ENCODE data around the gene GNA12.

The GNA12 gene

DNA sequence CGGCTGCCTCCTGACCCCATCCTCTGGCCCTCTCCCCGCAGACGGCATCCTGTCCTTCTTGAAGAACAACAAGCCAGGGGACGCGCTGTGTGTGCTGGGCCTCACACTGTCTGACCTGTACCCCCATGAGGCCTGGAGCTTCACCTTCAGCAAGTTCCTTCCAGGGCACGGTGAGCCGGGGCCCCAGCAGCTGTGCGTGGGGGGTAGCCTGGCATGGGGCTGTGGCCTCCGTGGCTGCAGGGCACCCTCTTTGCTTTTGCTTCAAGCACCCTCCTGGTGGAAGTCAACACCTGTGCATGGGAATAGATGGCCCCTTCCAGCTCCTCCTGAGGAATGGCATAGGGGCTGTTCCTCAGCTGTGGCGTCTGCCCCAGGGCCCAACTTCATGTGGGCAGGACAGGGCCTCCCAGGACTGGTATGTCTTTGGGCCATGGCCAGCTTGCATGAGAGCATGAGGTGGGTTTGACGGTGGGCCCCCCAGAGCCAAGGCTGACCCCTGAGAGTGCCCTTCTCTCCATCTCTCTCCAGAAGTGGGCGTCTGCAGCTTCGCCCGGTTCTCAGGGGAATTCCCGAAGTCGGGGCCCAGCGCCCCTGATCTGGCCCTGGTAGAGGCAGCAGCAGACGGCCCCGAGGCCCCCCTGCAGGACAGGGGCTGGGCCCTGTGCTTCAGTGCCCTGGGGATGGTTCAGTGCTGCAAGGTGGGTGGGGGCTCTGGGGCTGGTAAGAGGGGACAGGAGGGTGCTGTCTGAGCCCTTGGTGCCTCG is 135.4 kb downstream of the GNA12 start:
- H3K27me3 ChIP-seq (ENCODE audit: insufficient read depth, poor library complexity, severe bottlenecking): no peaks in the 10 kb centered on the region
- no peaks in the 10 kb centered on the region for H3K4me1 ChIP-seq (ENCODE audit: insufficient read depth, poor library complexity, severe bottlenecking)
- no peak overlapping the region for H3K27ac ChIP-seq (ENCODE audit: poor library complexity, severe bottlenecking)
- TF ChIP-seq, protein P1, sequence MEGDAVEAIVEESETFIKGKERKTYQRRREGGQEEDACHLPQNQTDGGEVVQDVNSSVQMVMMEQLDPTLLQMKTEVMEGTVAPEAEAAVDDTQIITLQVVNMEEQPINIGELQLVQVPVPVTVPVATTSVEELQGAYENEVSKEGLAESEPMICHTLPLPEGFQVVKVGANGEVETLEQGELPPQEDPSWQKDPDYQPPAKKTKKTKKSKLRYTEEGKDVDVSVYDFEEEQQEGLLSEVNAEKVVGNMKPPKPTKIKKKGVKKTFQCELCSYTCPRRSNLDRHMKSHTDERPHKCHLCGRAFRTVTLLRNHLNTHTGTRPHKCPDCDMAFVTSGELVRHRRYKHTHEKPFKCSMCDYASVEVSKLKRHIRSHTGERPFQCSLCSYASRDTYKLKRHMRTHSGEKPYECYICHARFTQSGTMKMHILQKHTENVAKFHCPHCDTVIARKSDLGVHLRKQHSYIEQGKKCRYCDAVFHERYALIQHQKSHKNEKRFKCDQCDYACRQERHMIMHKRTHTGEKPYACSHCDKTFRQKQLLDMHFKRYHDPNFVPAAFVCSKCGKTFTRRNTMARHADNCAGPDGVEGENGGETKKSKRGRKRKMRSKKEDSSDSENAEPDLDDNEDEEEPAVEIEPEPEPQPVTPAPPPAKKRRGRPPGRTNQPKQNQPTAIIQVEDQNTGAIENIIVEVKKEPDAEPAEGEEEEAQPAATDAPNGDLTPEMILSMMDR (IDR thresholded peaks at IDR 0.05; ENCODE audit: poor library complexity, severe bottlenecking): no peak
- no peak overlapping the region for H3K4me3 ChIP-seq (ENCODE audit: severe bottlenecking)
- no peaks in the 10 kb centered on the region for H3K36me3 ChIP-seq (ENCODE audit: low read depth)
- ATAC-seq (ENCODE audit: low read depth) (no peak), DNase-seq (ENCODE audit: low spot score) (no peak)
- no peaks in the 10 kb centered on the region for H3K9me3 ChIP-seq (ENCODE audit: severe bottlenecking)

DNA sequence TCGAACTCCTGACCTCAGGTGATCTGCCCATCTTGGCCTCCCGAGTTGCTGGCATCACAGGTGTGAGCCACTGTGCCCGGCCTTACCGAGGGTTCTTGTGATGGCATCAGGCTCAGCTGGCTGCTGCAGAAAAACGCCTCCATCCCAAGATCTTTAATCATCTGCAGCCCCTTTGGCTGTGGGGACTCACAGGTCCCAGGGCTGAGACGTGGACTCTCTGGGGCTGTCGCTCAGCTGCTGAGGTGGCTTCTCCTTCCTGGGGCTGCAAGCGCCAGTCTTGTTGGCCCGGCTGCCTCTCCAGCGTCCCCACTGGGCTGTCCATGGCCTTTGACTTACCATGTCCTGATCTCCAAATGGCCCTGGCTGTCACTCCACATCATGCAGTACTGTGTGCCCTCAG is 136.1 kb downstream of the GNA12 start:
- H3K4me1 ChIP-seq (ENCODE audit: insufficient read depth, poor library complexity, severe bottlenecking): no peaks in the 10 kb centered on the region

DNA sequence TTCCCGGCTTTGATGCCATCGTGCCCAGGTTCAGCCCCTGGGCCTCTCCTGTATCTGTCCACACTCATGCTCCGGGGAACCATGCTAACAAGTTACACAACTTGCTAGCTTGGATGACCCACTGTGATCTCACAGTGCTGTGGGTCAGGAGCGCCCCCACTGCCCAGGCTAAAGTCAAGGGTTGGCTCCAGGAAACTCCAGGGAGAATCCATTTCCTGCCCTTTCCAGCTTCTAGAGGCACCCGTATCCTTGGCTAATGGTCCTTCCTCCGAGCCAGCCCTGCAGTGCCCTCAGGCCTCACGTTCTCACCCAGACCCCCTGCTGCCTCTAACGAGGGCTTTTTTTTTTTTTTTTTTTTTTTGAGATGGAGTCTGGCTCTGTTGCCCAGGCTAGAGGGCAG is 136.6 kb downstream of the GNA12 start:
- Histone ChIP-seq H3K27ac (ENCODE audit: poor library complexity, severe bottlenecking) (no peak overlapping the region), H3K27me3 (ENCODE audit: insufficient read depth, poor library complexity, severe bottlenecking) (no peaks in the 10 kb centered on the region), H3K4me3 (ENCODE audit: severe bottlenecking) (no peak overlapping the region), H3K36me3 (ENCODE audit: low read depth) (no peaks in the 10 kb centered on the region), H3K9me3 (ENCODE audit: severe bottlenecking) (no peaks in the 10 kb centered on the region), H3K4me1 (ENCODE audit: insufficient read depth, poor library complexity, severe bottlenecking) (no peaks in the 10 kb centered on the region)
- TF ChIP-seq, protein P1 (IDR thresholded peaks at IDR 0.05; ENCODE audit: poor library complexity, severe bottlenecking): no peak
- no peak for ATAC-seq (ENCODE audit: low read depth)
- no peak for DNase-seq (ENCODE audit: low spot score)

More for the DNA sequence above, 136.1 kb downstream of the GNA12 start:
- H3K4me3 ChIP-seq (ENCODE audit: severe bottlenecking): no peak overlapping the region
- no peaks in the 10 kb centered on the region for H3K27me3 ChIP-seq (ENCODE audit: insufficient read depth, poor library complexity, severe bottlenecking)
- H3K9me3 ChIP-seq (ENCODE audit: severe bottlenecking): no peaks in the 10 kb centered on the region
- H3K27ac ChIP-seq (ENCODE audit: poor library complexity, severe bottlenecking): no peak overlapping the region
- DNase-seq (ENCODE audit: low spot score): no peak
- TF ChIP-seq, protein P1 (IDR thresholded peaks at IDR 0.05; ENCODE audit: poor library complexity, severe bottlenecking): no peak
- no peak for ATAC-seq (ENCODE audit: low read depth)
- no peaks in the 10 kb centered on the region for H3K36me3 ChIP-seq (ENCODE audit: low read depth)

DNA sequence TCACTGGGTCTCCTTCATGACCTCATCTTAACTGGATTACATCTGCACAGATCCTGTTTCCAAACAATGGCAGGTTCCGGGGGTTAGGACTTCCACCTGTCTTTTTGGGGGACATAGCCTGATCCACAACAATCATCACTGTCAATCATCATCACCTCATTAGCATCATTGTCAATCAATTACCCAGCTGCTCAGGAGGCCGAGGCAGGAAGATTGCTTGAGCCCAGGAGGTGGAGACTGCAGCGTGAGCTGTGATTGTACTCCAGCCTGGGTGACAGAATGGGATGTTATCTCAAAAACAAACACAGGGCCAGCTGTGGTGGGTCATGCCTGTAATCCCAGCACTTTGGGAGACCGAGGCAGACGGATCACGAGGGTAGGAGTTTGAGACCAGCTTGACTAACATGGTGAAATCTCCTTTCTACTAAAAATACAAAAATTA is 137.4 kb downstream of the GNA12 start:
- Histone ChIP-seq H3K27ac (ENCODE audit: poor library complexity, severe bottlenecking) (no peak overlapping the region), H3K4me3 (ENCODE audit: severe bottlenecking) (no peak overlapping the region), H3K4me1 (ENCODE audit: insufficient read depth, poor library complexity, severe bottlenecking) (no peaks in the 10 kb centered on the region), H3K9me3 (ENCODE audit: severe bottlenecking) (no peaks in the 10 kb centered on the region), H3K36me3 (ENCODE audit: low read depth) (no peaks in the 10 kb centered on the region), H3K27me3 (ENCODE audit: insufficient read depth, poor library complexity, severe bottlenecking) (no peaks in the 10 kb centered on the region)
- ATAC-seq (ENCODE audit: low read depth) (no peak), DNase-seq (ENCODE audit: low spot score) (no peak)
- TF ChIP-seq, protein P1 (IDR thresholded peaks at IDR 0.05; ENCODE audit: poor library complexity, severe bottlenecking): no peak

Measured in RWPE2 (cell line).